GM19452 (cell line): Measurements from ENCODE around the gene GATA5.

Source experiments
- ATAC-seq: cut with Tn5 transposase; IDR thresholded peaks from one replicate; pipeline ENCODE4 v1.9.1; 2021; ENCODE audit not compliant: unreplicated experiment

GATA5 gene

DNA sequence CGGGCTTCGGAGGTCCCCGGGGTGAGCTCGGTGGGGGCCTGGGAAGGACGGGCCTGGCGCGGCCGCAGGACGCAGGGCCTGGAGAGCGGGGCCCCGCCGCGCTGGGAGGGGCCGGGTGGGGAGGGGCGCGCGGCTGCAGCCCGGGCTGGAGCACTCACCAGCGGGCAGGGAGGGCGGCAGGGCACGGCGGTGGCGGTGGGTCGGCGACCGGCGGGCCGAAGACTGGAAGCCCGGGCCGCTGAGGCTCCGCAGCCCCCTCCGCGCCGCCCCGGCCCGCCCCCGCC is at the start of gene GATA5:
GATA5 (minus strand) TSS at position 224 of the 284 bp plus-strand sequence. CDS start 474 bp downstream, outside the sequence.
- no peak for ATAC-seq

- ATAC-seq, result no peak
Measured at GRCh38 chr20:62525014-62525413, 49.2 kb upstream of the GATA5 start.

GRCh38 chr20:62524505-62524911 is 48.7 kb upstream of the GATA5 start:
- ATAC-seq, result no peak

DNA sequence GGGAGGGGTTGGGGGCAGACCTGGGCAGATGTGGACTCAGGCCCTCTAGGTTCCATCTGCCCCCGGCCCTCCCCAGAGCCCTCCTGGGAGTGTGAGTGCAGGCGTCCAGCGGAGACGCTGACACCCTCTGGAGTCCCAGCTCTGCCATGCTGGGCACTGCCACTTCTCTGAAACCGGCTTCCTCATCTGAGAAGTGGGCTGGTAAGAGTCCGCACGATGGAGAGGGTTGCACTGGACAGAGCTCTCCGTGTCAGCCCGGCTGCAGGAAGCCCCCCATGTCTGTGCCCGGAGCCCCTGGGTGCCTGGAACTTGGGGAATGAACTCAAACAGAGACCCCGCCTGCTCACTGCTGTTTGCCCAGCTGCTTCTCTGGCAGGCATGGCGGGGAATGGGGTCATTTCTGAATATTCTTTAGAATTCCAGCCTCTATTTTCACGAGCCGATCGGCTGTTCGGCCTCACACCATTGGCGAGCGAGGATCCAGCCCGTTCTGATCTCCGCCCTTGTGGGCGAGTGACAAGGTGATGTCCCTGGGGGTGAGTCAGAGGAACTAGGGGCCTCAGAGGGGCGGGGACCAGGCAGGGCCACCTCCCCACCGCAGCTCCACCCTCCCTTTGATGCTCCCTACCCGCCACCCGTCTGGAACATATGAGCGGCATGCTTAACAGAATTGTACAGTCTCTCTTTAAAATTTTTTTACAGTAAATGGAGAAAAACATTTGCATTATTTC is 47.8 kb upstream of the GATA5 start:
- ATAC-seq, result no peak

DNA sequence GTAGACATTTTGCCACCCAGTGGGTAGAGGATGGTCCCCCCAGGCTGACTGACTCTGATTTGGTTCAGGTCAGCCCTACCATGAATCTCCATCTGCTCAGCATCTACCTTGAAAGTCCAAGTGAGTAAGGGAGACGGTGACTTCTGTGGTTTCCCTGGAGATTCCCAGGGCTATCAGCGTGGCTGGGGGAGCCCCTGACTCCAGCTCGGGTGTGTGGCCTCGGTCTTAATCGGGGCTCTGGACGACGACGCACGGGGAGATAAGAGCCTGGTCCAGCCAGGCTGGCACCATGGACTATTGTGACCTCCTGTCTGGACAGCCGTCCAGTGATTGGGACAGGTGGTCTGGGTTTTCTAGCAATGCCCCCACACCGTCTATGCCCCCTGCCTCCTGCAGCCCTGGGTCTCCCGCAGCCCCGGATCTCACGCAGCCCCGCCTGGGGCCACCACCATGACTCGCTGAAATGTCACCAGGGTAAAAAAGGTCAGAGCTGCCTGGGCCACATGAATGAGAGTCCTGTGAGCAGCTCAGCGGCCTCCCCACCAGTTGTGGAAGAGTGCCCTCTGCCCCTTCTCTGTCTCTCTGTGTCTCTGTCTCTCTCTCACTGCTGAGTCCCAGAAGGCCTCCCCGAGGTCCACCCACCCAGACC is 47.1 kb upstream of the GATA5 start:
- ATAC-seq, result no peak

DNA sequence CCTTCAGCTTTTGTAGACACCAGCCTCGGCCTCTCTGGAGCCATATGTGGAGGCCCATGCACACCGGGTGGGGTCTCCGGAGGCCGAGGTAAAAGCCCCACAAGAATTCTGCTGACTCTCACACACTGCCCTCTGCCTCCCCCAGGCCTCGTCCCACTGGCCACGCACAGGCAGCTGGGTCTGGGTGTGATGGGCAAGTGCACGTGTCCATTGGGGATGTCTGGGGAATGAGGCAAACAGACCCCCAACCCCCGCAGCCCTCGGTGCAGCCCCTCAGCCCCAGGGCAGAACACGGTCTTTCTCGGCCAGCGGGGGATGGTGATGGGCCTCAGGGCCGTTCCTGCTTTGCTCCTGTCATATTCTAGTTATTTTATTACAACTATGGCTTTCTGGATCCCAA is 44.0 kb upstream of the GATA5 start:
- ATAC-seq, result no peak

DNA sequence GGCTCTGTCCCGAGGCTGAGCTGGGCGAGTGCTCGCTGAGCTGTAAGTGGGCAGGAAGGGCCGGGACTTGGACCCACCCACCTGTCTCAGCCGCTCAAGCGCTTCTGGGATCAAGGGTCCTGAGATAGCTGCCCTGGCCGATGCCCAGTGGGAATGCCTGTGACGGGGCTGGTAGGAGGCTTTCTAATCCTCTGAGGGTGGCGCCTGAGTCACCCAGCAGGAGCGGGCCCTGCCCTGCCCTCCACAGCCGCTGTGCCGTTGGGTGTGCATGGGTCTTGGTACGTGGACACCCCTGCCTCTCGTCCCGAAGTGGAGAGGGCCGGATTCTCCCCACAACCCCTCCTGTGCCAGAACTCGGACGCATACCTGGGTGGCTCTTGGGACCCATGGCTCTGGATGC is 43.1 kb upstream of the GATA5 start:
- no peak for ATAC-seq

- no peak for ATAC-seq
Measured at GRCh38 chr20:62517901-62518610, 42.3 kb upstream of the GATA5 start.

DNA sequence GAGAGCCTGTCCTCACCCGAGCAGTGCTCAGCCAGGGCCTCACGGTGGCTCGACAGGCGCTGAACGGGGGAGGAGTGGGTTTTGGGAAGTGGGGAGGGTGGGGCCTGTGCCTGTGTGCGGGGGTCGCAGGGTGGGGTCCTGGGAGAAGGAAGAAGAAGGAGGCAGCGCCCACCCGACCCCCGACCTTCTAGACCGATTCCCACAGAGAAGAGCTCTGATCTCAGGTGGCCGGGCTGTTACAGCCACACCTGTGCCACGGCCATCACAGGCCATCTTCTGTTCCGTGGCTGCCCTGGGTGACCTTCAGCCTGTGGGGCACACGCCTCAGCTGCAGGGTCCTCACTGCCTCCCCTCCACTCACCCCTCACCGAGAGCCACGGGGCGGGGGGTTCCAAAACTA is 41.4 kb upstream of the GATA5 start:
- ATAC-seq, result no peak

- ATAC-seq, result no peak
Measured at GRCh38 chr20:62516338-62516737, 40.5 kb upstream of the GATA5 start.

DNA sequence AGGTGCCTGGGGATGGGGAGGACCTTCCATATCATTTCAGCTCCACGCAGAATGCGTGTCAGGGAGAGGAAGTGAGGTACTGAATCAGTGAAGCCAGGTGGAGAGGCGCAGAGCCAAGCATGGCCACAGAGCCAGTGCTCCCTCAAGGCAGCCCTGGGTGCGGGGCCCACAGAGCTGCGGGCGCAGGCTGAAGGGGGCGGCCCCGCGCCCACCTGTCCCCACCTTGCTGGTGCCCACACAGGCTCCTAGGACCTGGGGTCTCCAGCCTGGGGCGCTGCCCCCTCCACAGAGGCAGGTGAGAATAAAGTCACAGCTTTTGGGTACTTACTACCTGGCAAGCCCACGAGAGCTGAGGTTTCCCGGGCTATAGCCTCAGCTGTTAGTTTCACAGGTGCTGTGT is 40.0 kb upstream of the GATA5 start:
- ATAC-seq, result no peak

DNA sequence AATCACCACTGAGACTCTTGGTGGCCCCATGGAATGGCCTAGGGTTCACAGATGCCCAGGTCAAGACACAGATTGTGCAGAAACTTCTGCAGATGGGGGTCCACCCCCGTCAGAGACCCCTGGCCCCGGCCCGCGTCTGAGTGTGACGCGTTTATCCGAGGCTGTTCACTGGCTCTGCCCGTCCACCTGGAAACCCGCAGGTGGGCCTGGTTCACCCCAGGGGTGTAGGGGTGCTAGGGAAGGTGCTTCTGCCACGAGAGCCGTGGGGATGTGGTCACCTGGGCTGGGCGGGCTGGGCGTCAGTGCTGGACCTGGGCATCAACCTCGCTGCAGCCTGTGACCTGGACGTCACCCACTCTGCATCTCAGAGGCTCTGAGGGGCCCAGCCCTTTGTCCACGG is 39.5 kb upstream of the GATA5 start:
- ATAC-seq, result no peak

GRCh38 chr20:62513991-62514390 is 38.2 kb upstream of the GATA5 start:
- ATAC-seq, result no peak

- ATAC-seq, result no peak
Measured at GRCh38 chr20:62511915-62512610, 36.3 kb upstream of the GATA5 start.

GRCh38 chr20:62511300-62511914 is 35.6 kb upstream of the GATA5 start:
- ATAC-seq, result no peak

DNA sequence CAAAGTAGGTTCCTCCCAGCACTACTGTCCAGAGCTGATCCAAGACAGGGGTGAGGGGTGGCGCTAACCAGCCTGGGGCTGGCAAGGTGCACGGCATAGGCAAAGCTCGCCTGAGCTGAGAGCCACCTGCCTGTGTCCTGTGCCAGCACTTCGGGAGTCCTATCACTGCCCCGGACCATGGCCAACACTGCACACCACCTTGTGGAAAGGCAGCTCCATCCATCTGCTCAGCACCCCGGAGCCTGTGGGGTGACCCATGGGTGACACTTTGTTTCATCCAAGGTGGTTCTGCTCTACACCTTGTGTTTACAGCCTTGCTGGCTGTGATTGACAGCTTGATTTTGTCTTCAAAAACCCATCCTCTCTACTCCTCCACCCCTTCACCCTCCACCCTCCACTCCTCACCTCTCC is 32.9 kb upstream of the GATA5 start:
- ATAC-seq, result no peak

DNA sequence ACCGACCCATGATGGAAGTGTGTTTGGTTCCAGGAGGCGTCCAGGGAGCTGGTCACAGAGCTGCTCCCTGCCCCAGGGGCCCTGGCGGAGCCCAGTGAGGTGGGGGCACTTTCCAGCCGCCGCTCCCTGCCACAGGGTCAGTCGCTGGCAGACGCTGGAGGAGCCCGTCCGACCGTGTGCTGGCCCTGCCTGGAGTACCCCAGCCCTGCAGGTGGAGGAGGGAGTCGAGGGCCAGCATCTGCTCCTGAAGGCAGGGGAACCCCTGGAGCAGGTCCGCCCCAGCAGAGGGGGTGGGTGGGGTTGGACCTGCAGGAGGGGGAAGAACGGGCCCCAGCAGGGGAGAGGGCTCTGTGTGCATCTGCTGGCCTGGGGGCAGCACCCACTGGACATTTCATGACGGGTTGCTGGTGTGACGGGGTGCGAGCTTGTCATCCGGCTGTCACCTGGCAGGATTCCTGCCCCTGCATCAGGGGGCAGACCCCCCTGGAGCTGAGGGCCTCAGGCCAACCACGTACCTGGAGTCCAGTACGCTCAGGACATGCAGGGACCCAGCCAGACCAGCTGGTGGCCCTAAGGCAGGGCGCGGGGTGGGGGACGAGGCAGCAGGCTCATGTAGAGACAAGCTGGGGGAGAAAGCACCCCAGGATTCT is 32.3 kb upstream of the GATA5 start:
- ATAC-seq, result no peak

GRCh38 chr20:62507323-62507722 is 31.5 kb upstream of the GATA5 start:
- no peak for ATAC-seq

DNA sequence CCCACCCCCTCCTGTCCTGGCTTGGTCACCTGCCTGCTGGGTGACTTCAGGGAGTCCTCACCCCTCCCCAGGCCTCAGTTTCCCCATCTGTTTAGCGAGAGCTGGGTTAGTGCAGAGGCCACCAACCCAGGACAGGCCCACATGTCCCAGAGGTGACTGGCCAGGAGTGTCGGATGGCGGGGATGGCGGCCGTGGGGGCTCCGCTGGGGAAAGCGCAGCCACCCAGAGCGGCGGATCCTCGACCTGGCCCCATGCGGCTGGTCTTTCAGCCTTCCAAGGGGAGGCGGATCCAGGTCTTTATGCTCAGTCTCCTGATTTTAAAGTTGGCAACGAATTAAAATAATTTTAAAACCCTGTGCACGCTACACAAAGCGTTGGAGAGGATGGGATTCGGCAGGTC is 31.0 kb upstream of the GATA5 start:
- ATAC-seq, result no peak

DNA sequence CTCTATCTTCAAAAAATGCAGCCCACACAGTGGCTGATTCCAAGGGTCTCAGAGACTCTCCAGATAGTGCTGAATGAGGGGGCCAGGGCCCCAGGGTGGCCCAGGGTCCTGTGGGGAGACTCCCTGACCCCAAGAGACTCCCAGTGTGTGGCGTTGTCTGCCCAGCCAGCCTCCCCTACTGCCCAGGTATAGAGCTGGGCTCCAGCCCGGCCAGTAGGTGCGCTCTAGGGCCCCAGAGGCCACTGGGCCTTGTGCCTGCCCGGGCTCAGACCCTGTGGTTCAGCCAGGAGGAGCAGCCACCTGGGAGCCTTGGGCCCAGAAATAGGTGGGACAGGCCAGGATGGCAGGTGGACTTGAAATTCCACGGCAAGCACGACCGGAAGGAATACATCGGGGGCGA is 30.3 kb upstream of the GATA5 start:
- no peak for ATAC-seq
